A549 (cell line): ENCODE measurements around the gene PBXIP1. TPM values are rescaled to one million over a fixed set of nuclear protein-coding genes. Genes with fewer than 3 reads are reported as not detected.

Experiments
- ATAC-seq, 2 experiments: fragments of 200-7000 bp in 1 of 2; fragments of >200 bp in 1 of 2; cut with Nextera tagmentation in 1 of 2; cut with Tn5 transposase in 1 of 2; 3 replicates each; pipeline versions ENCODE4 v1.8.0 to v1.9.1; 2018 to 2020; ENCODE audit warnings: mild to moderate bottlenecking in 1 of 2, moderate library complexity in 1 of 2
- CTCF ChIA-PET: fragments of 300-600 bp; sonication (Branson Sonifier 250); formaldehyde crosslinking; extraction: SDS; loops from one replicate; lab custom pipeline; 2021; ENCODE audit warnings: antibody characterized with exemption, inconsistent platforms; lab: Yijun Ruan, JAX
- POLR2A ChIA-PET: fragments of 350-600 bp; formaldehyde crosslinking; extraction: SDS; loops from one replicate; lab custom pipeline; 2021; ENCODE audit warnings: antibody characterized with exemption, inconsistent platforms; lab: Yijun Ruan, JAX
- DNase-seq, 2 experiments: peaks; one replicate each; pipeline versions ENCODE4 v3.0.0 to v3.0.0-alpha.2; 2011 to 2016; ENCODE audit warnings: low read depth in 1 of 2, low spot score in 1 of 2
- FAIRE-seq: peaks from 2 replicates; lab custom pipeline; 2011; peaks lifted over from hg19 to GRCh38; lab: Jason Lieb, UNC
- H3K27ac ChIP-seq, 2 experiments: fragments of >200 bp; sonication (Bioruptor Twin); formaldehyde crosslinking; 3 replicates each; pipeline ENCODE4 v1.5.1; 2016 to 2017
- H3K4me1 ChIP-seq: fragments of >200 bp; sonication (Bioruptor Twin); formaldehyde crosslinking; 3 replicates; pipeline ENCODE4 v1.6.1; 2016
- H3K4me2 ChIP-seq: fragments of >200 bp; sonication (Bioruptor Twin); formaldehyde crosslinking; 3 replicates; pipeline ENCODE4 v1.6.1; 2016
- H3K4me3 ChIP-seq: fragments of >200 bp; sonication (Bioruptor Twin); formaldehyde crosslinking; 3 replicates; pipeline ENCODE4 v1.5.1; 2016
- H3K9me3 ChIP-seq: fragments of >200 bp; sonication (Bioruptor Twin); formaldehyde crosslinking; 3 replicates; pipeline ENCODE4 v1.6.1; 2016
- ATOH8 ChIP-seq: fragments of 250-450 bp; sonication (Bioruptor Pico); IDR thresholded peaks from 2 replicates; pipeline ENCODE4 v1.5.0; 2020; ENCODE audit warnings: low read depth, mild to moderate bottlenecking, moderate library complexity
- BHLHE40 ChIP-seq: IDR thresholded peaks from 2 replicates; pipeline ENCODE4 v1.6.1; 2012; ENCODE audit warnings: low read depth, low read length, inconsistent platforms
- CBX2 ChIP-seq: fragments of 200-600 bp; sonication (generic); IDR thresholded peaks from 2 replicates; pipeline ENCODE4 v1.6.1; 2016; ENCODE audit warnings: low read depth, mild to moderate bottlenecking, borderline replicate concordance
- E2F6 ChIP-seq: IDR thresholded peaks from 2 replicates; pipeline ENCODE4 v1.6.1; 2012; ENCODE audit warnings: low read depth, borderline replicate concordance
- EHF ChIP-seq: fragments of 250-450 bp; sonication (Bioruptor Pico); IDR thresholded peaks from 2 replicates; pipeline ENCODE4 v1.5.0; 2020; ENCODE audit warnings: mild to moderate bottlenecking
- EP300 ChIP-seq, 2 experiments: fragments of >200 bp; sonication (Bioruptor Twin); formaldehyde crosslinking; IDR thresholded peaks; 2 replicates in 1 of 2; 3 replicates in 1 of 2; pipeline ENCODE4 v1.6.1; 2016 to 2017
- FOSB ChIP-seq: fragments of 250-450 bp; sonication (Bioruptor Pico); IDR thresholded peaks from 2 replicates; pipeline ENCODE4 v1.5.0; 2020; ENCODE audit warnings: mild to moderate bottlenecking, moderate library complexity
- FOXS1 ChIP-seq: fragments of 250-450 bp; sonication (Bioruptor Pico); IDR thresholded peaks from 2 replicates; pipeline ENCODE4 v1.5.0; 2020; ENCODE audit warnings: mild to moderate bottlenecking, moderate library complexity
- GATA3 ChIP-seq: IDR thresholded peaks from 2 replicates; pipeline ENCODE4 v1.6.1; 2012; ENCODE audit warnings: borderline replicate concordance
- HOXA7 ChIP-seq: fragments of 250-450 bp; sonication (Bioruptor Pico); IDR thresholded peaks from 2 replicates; pipeline ENCODE4 v1.5.0; 2020; ENCODE audit warnings: mild to moderate bottlenecking, moderate library complexity
- HOXB5 ChIP-seq: fragments of 250-450 bp; sonication (Bioruptor Pico); IDR thresholded peaks from 2 replicates; pipeline ENCODE4 v1.5.0; 2020; ENCODE audit warnings: mild to moderate bottlenecking, moderate library complexity
- JUN ChIP-seq, 2 experiments: fragments of >200 bp; sonication (Bioruptor Twin); formaldehyde crosslinking; IDR thresholded peaks; 2 replicates in 1 of 2; 3 replicates in 1 of 2; pipeline ENCODE4 v1.6.1; 2016 to 2017
- KDM5A ChIP-seq: fragments of 200-600 bp; sonication (generic); IDR thresholded peaks from 2 replicates; pipeline ENCODE4 v1.6.1; 2016; ENCODE audit warnings: antibody characterized with exemption, mild to moderate bottlenecking
- MAZ ChIP-seq: fragments of 150-350 bp; IDR thresholded peaks from 2 replicates; pipeline ENCODE4 v1.6.1; 2014; ENCODE audit warnings: antibody characterized with exemption, low read depth, low read length, borderline replicate concordance
- NPAS2 ChIP-seq: fragments of 250-450 bp; sonication (Bioruptor Pico); IDR thresholded peaks from 2 replicates; pipeline ENCODE4 v1.8.0; 2022; ENCODE audit warnings: mild to moderate bottlenecking, moderate library complexity, borderline replicate concordance
- POLR2AphosphoS2 ChIP-seq: conservative IDR thresholded peaks from 2 replicates; pipeline ENCODE4 v1.6.1; 2012; ENCODE audit warnings: low read length, improper control_type of control experiment, inconsistent platforms
- RAD21 ChIP-seq, 2 experiments: fragments of >200 bp in 1 of 2; sonication (Bioruptor Twin) in 1 of 2; formaldehyde crosslinking in 1 of 2; IDR thresholded peaks in 1 of 2; conservative IDR thresholded peaks in 1 of 2; 2 replicates in 1 of 2; 3 replicates in 1 of 2; pipeline ENCODE4 v1.6.1; 2012 to 2018; ENCODE audit warnings: inconsistent platforms in 1 of 2
- RFX5 ChIP-seq: fragments of 450-650 bp; IDR thresholded peaks from 2 replicates; pipeline ENCODE4 v1.7.1; 2014; ENCODE audit warnings: antibody characterized with exemption, mild to moderate bottlenecking, moderate library complexity
- RNF2 ChIP-seq: fragments of 200-600 bp; sonication (generic); IDR thresholded peaks from 2 replicates; pipeline ENCODE4 v1.6.1; 2016; ENCODE audit warnings: low read depth, mild to moderate bottlenecking, antibody characterized with exemption, moderate library complexity, borderline replicate concordance
- SMC3 ChIP-seq: fragments of >200 bp; sonication (Bioruptor Twin); formaldehyde crosslinking; IDR thresholded peaks from 3 replicates; pipeline ENCODE4 v1.6.1; 2018; ENCODE audit warnings: inconsistent platforms
- TFCP2L1 ChIP-seq: fragments of 250-450 bp; sonication (Bioruptor Pico); IDR thresholded peaks from 2 replicates; pipeline ENCODE4 v1.5.0; 2021; ENCODE audit warnings: mild to moderate bottlenecking
- TP53 ChIP-seq: fragments of 250-450 bp; sonication (Bioruptor Pico); IDR thresholded peaks from 2 replicates; pipeline ENCODE4 v1.5.0; 2021; ENCODE audit warnings: mild to moderate bottlenecking, moderate library complexity
- ZC3H11A ChIP-seq: fragments of 450-650 bp; IDR thresholded peaks from 2 replicates; pipeline ENCODE4 v1.6.1; 2014; ENCODE audit warnings: antibody characterized with exemption, mild to moderate bottlenecking
- WGBS: methylation state at CpG from one replicate; pipeline ENCODE4 v1.1.6; 2017; ENCODE audit errors: missing lambda C conversion rate; 5-methylcytosine and 5-hydroxymethylcytosine counted together
- polyA plus RNA-seq, 4 experiments: library from polyadenylated mRNA; depleted of rRNA in 3 of 4; stranded (reverse); fragments of >200 nt; fragmentation: RNase III in 1 of 4; extraction: RNeasy Plus Mini Kit Qiagen cat#74134 plus additional on column Dnase treatment in 1 of 4; gene quantifications; 2 replicates in 3 of 4; 3 replicates in 1 of 4; pipeline ENCODE4 v1.2.3, GENCODE V29; 2011 to 2017
- TF ChIP-seq, protein P1 (sequence below): fragments of >200 bp; sonication (Bioruptor Twin); formaldehyde crosslinking; IDR thresholded peaks from 3 replicates; pipeline ENCODE4 v1.5.1; 2016
- TF ChIP-seq, protein P2 (sequence below): IDR thresholded peaks from 2 replicates; pipeline ENCODE4 v1.6.1; 2012
- TF ChIP-seq, protein P3 (sequence below): fragments of 150-350 bp; IDR thresholded peaks from 2 replicates; pipeline ENCODE4 v1.6.1; 2014; ENCODE audit warnings: low read depth, mild to moderate bottlenecking, low read length
- TF ChIP-seq, protein P4 (sequence below): fragments of >200 bp; sonication (Bioruptor Twin); formaldehyde crosslinking; IDR thresholded peaks from 3 replicates; pipeline ENCODE4 v1.6.1; 2016
- TF ChIP-seq, protein P5 (sequence below): fragments of 250-450 bp; sonication (Bioruptor Pico); IDR thresholded peaks from 2 replicates; pipeline ENCODE4 v1.5.0; 2021; ENCODE audit warnings: mild to moderate bottlenecking, moderate library complexity, borderline replicate concordance

The PBXIP1 gene
- polyA plus RNA-seq, 2 of the 4 experiments (the other 2 are of a cell fraction) = 15.0 to 20.8 TPM

DNA sequence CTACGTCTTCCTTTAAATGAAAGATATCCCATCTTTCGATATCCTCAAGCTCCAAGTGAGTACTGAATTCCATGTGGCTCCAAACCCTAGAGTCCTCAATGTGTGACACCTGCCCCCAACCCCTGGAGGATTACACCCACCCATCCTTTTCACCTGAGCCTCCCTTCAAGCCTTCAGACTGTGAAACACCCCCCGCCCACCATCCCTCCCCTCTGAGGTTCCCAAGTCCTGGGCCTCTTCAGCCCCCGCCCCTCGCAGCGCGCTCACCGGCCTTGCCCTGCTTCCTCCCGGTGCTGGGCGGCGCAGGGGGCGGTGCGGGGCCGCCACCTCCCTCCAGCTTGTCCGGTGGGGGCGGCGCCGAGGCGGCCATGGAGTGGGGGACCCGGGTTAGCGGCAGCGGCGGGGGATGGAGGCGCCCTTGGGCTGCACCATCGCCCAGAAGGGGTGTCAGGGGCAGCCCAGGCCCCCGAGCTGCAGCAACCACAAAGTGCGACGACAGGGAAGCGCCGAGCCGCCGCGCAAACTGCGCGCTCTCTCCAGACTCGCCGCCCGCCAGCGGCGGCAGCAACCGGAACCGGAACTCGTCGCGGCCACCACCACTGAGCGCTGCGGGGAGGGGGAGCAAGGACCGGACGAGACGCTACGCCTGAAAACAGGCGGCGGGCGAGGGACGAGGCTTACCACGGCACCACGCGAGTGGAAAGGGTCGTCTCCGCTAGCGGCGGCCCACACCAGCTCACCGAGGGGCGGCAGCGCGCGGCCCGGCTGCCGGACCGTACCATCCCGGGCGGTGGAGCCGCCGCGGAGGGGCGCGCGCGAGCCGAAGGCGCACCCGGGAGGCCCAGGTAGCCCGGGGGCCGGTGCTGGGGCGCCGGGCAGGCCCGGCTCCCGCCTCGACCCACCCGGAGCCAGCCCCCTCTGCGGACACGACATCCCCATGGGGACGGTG lies 5.6 kb upstream of the PBXIP1 start, which contains the start of gene PYGO2:
Gene PYGO2, minus strand, starts transcription at position 576 of the 949 bp plus-strand sequence. Its CDS starts 206 bp downstream, at position 370.
- ChIA-PET POLR2A (interaction anchor here (0.7 to 2.8 kb wide), 7 partner anchors 11 to 103 kb away, joined by 3 to 67 read pairs (median 4); partner anchors contain the start of genes CKS1B, EFNA4, FLAD1 and SHC1), CTCF (interaction anchor here (0.5 to 3.4 kb wide), 9 partner anchors 9 to 1189 kb away, joined by 3 to 19 read pairs (median 4); partner anchors contain the start of gene PMVK)
- Histone ChIP-seq H3K4me1 (peaks cover 30% of the 10 kb centered on the region), H3K4me2 (peak within 1 kb of the TSS; percentile 99), H3K9me3 (no peaks in the 10 kb centered on the region), H3K27ac (peak within 1 kb of the TSS; percentile 97), H3K4me3 (peak within 1 kb of the TSS; percentile 74)
- FAIRE-seq (no peak), DNase-seq (peak; percentile 76 to 81), ATAC-seq (peak; percentile 82 to 90)
- WGBS = under 1% methylated on average over 18 of the region's 93 CpGs
- TF ChIP-seq SMC3 (peak; percentile 79), NPAS2 (no peak), E2F6 (peak; percentile 60; the same call in 1 of the 2 replicates), EP300 (IDR thresholded peaks at IDR 0.05) (no peak), BHLHE40 (peak; percentile 56; the same call in 1 of the 2 replicates), MAZ (0 out of 2 replicates have a peak, but pooled peaks have one; percentile 83), RNF2 (no peak), POLR2AphosphoS2 (peak; percentile 86), FOXS1 (CRISPR knock-in tag) (no peak; the same call in 1 of the 2 replicates), TP53 (peak; percentile 56; the same call in 1 of the 2 replicates), JUN (IDR thresholded peaks at IDR 0.05) (peak; percentile 69 to 98; a peak in 4 of 5 replicates), CBX2 (no peak), EHF (CRISPR knock-in tag) (peak; percentile 45; the same call in 1 of the 2 replicates), TFCP2L1 (CRISPR knock-in tag) (peak; percentile 72), RFX5 (0 out of 2 replicates have a peak, but pooled peaks have one; percentile 26), ZC3H11A (no peak), GATA3 (peak; percentile 46; the same call in 1 of the 2 replicates), FOSB (CRISPR knock-in tag) (peak; percentile 63; the same call in 1 of the 2 replicates), HOXB5 (CRISPR knock-in tag) (peak; percentile 69; the same call in 1 of the 2 replicates), RAD21 (conservative IDR thresholded peaks at IDR 0.05 in 1 of 2, IDR thresholded peaks at IDR 0.05 in 1 of 2) (peak in 1 of 2 experiments; percentile 81; a peak in 4 of 5 replicates), HOXA7 (CRISPR knock-in tag) (peak; percentile 82; the same call in 1 of the 2 replicates), KDM5A (peak; percentile 81), ATOH8 (CRISPR knock-in tag) (peak; percentile 64; the same call in 1 of the 2 replicates)
- TF ChIP-seq, protein P1, sequence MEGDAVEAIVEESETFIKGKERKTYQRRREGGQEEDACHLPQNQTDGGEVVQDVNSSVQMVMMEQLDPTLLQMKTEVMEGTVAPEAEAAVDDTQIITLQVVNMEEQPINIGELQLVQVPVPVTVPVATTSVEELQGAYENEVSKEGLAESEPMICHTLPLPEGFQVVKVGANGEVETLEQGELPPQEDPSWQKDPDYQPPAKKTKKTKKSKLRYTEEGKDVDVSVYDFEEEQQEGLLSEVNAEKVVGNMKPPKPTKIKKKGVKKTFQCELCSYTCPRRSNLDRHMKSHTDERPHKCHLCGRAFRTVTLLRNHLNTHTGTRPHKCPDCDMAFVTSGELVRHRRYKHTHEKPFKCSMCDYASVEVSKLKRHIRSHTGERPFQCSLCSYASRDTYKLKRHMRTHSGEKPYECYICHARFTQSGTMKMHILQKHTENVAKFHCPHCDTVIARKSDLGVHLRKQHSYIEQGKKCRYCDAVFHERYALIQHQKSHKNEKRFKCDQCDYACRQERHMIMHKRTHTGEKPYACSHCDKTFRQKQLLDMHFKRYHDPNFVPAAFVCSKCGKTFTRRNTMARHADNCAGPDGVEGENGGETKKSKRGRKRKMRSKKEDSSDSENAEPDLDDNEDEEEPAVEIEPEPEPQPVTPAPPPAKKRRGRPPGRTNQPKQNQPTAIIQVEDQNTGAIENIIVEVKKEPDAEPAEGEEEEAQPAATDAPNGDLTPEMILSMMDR = peak; percentile 90
- TF ChIP-seq, protein P2, sequence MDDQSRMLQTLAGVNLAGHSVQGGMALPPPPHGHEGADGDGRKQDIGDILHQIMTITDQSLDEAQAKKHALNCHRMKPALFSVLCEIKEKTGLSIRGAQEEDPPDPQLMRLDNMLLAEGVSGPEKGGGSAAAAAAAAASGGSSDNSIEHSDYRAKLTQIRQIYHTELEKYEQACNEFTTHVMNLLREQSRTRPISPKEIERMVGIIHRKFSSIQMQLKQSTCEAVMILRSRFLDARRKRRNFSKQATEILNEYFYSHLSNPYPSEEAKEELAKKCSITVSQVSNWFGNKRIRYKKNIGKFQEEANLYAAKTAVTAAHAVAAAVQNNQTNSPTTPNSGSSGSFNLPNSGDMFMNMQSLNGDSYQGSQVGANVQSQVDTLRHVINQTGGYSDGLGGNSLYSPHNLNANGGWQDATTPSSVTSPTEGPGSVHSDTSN = 0 out of 2 replicates have a peak, but pooled peaks have one; percentile 53
- TF ChIP-seq, protein P3, sequence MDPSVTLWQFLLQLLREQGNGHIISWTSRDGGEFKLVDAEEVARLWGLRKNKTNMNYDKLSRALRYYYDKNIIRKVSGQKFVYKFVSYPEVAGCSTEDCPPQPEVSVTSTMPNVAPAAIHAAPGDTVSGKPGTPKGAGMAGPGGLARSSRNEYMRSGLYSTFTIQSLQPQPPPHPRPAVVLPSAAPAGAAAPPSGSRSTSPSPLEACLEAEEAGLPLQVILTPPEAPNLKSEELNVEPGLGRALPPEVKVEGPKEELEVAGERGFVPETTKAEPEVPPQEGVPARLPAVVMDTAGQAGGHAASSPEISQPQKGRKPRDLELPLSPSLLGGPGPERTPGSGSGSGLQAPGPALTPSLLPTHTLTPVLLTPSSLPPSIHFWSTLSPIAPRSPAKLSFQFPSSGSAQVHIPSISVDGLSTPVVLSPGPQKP = no peak
- TF ChIP-seq, protein P4, sequence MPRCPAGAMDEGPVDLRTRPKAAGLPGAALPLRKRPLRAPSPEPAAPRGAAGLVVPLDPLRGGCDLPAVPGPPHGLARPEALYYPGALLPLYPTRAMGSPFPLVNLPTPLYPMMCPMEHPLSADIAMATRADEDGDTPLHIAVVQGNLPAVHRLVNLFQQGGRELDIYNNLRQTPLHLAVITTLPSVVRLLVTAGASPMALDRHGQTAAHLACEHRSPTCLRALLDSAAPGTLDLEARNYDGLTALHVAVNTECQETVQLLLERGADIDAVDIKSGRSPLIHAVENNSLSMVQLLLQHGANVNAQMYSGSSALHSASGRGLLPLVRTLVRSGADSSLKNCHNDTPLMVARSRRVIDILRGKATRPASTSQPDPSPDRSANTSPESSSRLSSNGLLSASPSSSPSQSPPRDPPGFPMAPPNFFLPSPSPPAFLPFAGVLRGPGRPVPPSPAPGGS = peak; percentile 84; the same call in 2 of the 3 replicates
- TF ChIP-seq, protein P5, sequence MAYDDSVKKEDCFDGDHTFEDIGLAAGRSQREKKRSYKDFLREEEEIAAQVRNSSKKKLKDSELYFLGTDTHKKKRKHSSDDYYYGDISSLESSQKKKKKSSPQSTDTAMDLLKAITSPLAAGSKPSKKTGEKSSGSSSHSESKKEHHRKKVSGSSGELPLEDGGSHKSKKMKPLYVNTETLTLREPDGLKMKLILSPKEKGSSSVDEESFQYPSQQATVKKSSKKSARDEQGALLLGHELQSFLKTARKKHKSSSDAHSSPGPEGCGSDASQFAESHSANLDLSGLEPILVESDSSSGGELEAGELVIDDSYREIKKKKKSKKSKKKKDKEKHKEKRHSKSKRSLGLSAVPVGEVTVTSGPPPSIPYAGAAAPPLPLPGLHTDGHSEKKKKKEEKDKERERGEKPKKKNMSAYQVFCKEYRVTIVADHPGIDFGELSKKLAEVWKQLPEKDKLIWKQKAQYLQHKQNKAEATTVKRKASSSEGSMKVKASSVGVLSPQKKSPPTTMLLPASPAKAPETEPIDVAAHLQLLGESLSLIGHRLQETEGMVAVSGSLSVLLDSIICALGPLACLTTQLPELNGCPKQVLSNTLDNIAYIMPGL (CRISPR knock-in tag) = no peak; the same call in 1 of the 2 replicates
